GM18907 (cell line): Measurements from ENCODE around the gene KCNJ14.

Experiments
- ATAC-seq: cut with Tn5 transposase; IDR thresholded peaks from one replicate; pipeline ENCODE4 v1.9.1; 2021; ENCODE audit warnings: mild to moderate bottlenecking, moderate library complexity; ENCODE audit not compliant: unreplicated experiment

Gene KCNJ14

DNA sequence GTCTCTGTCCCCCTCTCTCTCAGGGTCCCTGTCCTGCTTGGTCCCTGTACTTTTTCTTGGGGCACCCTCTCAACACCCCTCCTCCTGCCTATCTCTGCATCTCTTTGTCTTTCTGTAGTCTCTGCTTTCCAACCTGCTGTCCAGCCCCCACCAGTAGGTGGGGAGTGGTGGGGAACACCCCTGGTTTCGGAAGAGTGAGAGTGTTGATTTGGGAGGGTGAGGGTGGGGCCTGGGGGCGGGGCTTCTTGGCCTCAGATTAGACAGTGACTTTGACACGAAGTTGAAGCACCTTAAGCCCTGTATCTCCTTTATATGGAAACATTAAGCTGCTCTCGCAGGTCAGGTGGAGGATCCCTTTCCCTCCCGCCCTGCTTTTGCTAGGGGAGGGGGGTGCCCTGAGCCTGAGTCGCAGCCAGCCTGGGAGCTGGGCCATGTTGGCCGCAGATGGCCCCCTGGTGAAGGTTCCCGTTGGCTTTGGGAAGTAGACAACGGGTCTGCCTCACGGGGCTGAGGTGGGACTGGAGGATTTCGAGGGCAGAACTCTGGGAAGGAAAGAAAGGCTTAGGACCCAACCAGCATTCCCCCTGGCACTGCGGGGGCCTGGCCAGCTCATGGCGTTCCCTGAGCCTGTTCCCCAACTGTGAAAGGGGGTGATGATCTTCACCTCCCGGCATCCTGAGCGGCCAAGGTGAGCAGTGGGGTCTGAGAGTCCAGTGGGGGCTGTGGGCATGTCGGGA, at the start of gene KCNJ14:
Gene KCNJ14 (plus strand): TSS at position 404 of the 737 bp plus-strand sequence. CDS start 6,151 bp downstream, outside the sequence.
- ATAC-seq: no peak

DNA sequence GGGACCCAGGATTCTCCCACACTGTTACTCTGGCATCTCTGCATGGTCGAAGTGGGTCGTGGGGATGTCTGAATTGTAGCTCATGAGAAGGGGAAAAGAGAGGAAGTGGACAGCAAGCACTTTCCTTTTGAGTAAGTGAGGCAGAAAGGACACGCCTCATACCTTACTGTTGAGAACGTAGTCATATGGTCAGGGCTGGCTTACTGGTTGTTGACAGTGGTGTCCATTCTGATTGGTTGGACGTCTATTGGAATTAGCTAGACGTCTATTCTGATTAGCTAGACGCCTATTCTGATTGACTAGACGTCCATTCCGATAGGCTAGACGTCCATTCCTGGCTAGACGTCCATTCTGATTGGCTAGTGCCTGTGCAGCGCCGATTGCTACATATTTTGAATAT, 49.5 kb upstream of the KCNJ14 start:
- ATAC-seq: no peak

GRCh38 chr19:48413879-48414587, 41.3 kb upstream of the KCNJ14 start:
- no peak for ATAC-seq

DNA sequence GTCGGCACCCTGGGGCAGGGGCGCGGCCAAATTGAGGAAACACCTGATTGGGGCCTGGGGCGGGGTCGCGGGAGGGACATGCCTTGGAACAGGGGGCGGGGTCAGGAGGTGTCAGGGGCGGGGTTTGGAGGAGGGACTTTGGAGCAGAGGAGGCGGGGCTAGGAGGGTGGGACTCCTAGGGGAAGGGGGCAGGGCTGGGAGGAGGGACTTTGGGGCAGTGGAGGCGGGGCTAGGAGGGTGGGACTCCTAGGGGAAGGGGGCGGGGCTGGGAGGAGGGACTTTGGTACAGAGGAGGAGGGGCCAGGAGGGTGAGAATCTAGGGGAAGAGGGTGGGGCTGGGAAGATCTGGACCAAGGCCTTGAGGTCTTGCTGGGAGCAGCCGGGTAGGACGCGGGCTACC, 40.0 kb upstream of the KCNJ14 start:
- ATAC-seq: no peak

- no peak for ATAC-seq
Measured at GRCh38 chr19:48415806-48416221, 39.6 kb upstream of the KCNJ14 start.

DNA sequence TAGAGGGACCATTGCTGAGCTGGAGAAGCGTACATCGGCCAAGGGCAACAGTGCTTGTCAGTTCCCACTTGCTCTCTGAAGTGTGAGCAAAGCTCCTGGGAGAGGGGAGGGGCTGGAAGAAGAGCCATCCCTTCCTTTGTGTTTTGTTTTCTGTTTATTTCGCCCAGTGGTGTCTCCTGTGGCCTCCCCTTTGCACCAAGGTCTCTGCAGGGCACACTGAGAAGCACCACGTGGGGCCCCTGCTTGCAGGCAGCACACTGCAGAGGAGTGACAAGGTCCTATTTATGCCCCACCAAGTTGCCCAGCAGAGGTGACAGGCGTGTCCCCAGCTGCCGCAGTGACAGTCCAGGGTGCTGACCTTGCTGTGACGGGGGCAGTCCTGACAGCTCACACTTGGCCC, 38.0 kb upstream of the KCNJ14 start:
- ATAC-seq: no peak

GRCh38 chr19:48418317-48419064, 36.9 kb upstream of the KCNJ14 start:
- no peak for ATAC-seq

DNA sequence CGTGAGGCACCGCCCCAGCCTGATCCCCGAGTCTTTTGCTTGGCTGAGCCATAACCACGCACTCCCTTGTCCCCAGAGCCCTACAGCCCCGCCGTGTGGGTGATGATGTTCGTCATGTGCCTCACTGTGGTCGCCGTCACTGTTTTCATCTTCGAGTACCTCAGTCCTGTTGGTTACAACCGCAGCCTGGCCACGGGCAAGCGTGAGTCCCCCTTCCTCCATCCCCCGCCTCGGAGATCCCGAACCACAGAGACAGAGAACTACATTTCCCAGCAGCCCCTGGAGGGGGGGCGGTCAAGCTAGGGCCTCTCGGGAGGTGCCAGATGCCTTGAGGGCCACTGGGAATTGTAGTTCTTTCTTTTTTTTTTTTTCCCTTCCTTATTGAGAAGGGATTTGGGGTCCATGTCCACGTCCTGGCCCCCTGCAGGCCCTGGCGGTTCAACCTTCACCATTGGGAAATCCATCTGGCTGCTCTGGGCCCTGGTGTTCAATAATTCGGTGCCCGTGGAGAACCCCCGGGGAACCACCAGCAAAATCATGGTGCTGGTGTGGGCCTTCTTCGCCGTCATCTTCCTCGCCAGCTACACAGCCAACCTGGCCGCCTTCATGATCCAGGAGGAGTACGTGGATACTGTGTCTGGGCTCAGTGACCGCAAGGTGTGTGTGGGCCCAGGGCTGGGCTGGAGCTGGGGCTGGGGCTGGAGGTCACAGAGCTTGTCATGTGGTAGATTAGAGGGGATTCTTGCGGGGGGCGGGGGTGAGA, 36.0 kb upstream of the KCNJ14 start:
- ATAC-seq: peak; percentile 48

DNA sequence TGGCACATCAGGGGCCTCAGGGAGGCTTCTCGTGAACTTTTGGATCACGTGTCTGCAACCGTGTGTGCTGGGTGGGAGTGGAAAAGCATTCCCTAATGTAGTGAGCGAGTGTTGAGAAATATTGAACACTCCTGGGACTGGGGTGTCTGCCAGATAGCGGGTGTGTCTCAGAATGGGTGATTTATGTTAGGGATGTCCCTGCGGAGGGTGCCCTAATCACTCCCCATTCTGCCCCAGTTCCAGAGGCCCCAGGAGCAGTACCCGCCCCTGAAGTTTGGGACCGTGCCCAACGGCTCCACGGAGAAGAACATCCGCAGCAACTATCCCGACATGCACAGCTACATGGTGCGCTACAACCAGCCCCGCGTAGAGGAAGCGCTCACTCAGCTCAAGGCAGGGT, 33.8 kb upstream of the KCNJ14 start:
- no peak for ATAC-seq

- ATAC-seq: no peak
Measured at GRCh38 chr19:48424694-48425219, 30.6 kb upstream of the KCNJ14 start.

DNA sequence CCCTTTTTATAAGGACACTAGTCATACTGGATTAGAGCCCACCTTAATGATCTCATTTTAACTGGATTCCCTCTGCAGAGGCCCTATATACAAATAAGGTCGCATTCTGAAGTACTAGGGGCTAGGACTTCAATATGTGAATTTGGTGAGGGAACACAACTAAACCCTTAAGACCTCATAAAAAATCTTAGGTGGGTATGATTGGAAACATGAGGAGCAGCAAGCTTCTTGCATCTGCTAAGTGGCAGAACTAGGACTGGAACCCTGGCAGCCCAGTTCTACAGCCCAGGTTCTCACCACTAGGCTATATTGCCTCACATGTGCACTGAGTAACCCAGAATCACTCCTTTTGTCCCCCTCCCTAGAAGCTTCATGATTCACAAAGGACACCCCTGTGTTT, 26.7 kb upstream of the KCNJ14 start:
- no peak for ATAC-seq

DNA sequence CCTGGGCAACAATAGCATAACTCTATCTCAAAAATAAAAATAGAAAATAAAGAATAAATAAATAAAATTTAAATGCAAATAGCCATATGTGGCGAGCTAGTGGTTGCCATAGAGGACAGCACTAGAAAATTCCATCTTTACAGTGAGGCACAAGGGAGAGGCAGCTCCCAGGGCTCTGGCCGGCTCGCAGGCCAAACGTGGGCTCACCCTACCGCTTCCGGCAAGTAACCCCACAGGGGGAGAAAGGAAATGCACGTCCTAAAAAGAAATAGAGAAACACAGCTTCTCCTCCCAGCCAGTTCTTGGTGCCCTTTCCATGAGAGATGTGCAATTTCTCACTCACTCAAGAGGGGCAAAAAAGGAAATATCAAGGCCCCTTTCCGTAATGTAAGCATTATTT, 22.0 kb upstream of the KCNJ14 start:
- ATAC-seq: no peak

DNA sequence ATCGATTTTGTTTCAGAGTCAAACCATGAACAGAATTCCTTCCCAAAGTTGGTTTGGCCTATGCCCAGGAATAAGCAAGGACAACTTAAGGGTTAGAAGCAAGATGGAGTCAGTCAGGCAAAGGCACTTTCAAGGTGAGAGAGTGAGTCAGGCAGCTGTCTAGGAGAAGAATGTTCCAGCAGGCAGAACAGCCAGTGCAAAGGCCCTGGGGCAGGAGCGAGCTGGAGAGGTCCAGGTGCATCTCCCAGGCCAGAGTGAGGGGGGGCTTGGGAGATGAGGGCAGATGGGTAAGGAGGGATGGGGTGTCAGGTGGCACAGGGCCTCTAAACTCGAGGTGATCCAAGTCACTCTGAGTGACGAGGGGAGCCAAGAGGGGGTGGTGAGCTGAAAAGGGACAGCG, 18.8 kb upstream of the KCNJ14 start:
- ATAC-seq: no peak

DNA sequence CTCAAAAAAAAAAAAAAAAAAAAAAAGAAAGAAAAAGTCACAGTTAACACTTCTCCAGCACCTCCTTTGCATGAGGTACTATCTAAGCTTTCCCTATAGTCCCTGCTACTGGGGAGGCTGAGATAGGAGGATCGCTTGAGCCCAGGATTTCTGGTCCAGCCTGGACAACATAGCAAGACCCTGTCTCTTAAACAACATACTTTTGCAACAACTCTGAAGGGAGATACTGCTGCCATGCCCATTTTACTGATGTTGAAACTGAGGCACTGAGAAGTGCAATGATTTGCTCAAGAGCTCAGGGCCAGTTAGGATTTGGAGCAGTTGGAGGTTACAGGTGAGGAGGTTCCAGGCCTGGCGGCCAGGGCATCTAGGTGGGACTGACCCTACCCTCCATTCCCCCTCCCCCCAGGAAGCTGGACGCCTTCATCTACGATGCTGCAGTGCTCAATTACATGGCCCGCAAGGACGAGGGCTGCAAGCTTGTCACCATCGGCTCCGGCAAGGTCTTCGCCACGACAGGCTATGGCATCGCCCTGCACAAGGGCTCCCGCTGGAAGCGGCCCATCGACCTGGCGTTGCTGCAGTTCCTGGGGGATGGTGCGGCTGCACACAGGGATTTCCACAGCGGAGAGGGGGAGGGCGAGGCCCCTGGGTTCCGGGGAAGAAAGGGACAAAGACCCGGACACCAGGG, 13.9 kb upstream of the KCNJ14 start:
- ATAC-seq: no peak

GRCh38 chr19:48442116-48443035, 13.0 kb upstream of the KCNJ14 start:
- ATAC-seq: no peak

GRCh38 chr19:48443256-48443655, 12.1 kb upstream of the KCNJ14 start:
- no peak for ATAC-seq

- ATAC-seq: no peak
Measured at GRCh38 chr19:48443731-48444128, 11.6 kb upstream of the KCNJ14 start.

GRCh38 chr19:48444129-48444935, 11.0 kb upstream of the KCNJ14 start:
- ATAC-seq: no peak

DNA sequence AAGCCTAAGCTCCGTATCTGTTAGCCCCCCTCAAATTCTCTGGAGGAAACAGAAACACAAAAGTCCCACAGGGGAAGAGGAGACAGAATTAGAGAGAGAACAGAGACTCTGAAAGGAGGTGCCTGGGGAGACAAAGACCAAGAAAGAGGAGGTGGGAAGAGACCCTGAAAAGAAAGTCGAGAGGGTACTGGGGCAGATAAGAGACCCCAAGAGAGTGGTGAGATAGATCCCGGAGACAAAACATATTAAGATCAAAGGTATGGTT, 10.5 kb upstream of the KCNJ14 start:
- no peak for ATAC-seq
